ENCODE results near the gene SMARCD3.

GRCh38 chr7:151215396-151215795 is 33.1 kb downstream of the SMARCD3 start:
- TF ChIP-seq CTCF (IDR thresholded peaks at IDR 0.05) (no peak), REST (IDR thresholded peaks at IDR 0.05; ENCODE audit: insufficient read depth in 1 of 2, low read depth in 2 of 2, low read length in 1 of 2) (no peak), POLR2AphosphoS5 (IDR thresholded peaks at IDR 0.05; ENCODE audit: low read depth, low read length) (no peak), TCF7L2 (IDR thresholded peaks at IDR 0.05; ENCODE audit: low read depth, low read length) (no peak), SIN3A (IDR thresholded peaks at IDR 0.05; ENCODE audit: borderline replicate concordance, insufficient read depth, low read depth, low read length) (no peak)

All from Panc1 (cell line).